PC-3 (cell line): ENCODE measurements around the gene NEK8. TPM values are rescaled to one million over a fixed set of nuclear protein-coding genes. Genes with fewer than 3 reads are reported as not detected.

Source experiments
- ATAC-seq: fragments of 200-7000 bp; cut with Tn5 transposase; 2 replicates; pipeline ENCODE4 v1.9.1; 2020; ENCODE audit warnings: mild to moderate bottlenecking, moderate library complexity
- BruUV-seq: library from RNA; stranded (reverse); fragments of 400-500 nt; replicated peaks from 2 replicates; lab custom pipeline; 2021; lab: Mats Ljungman, UMichigan
- CTCF ChIA-PET: fragments of 300-600 bp; sonication (Branson Sonifier 250); formaldehyde crosslinking; loops from one replicate; lab custom pipeline; 2022; ENCODE audit warnings: antibody characterized with exemption; lab: Charles Lee
- POLR2A ChIA-PET: fragments of 300-600 bp; sonication (Branson Sonifier 250); formaldehyde crosslinking; loops from one replicate; lab custom pipeline; 2022; ENCODE audit warnings: antibody characterized with exemption; ENCODE audit not compliant: unreplicated experiment; lab: Charles Lee
- DNase-seq: peaks from one replicate; pipeline ENCODE4 v3.0.0-alpha.2; 2015
- H2AFZ ChIP-seq: fragments of 300-600 bp; sonication (generic); 2 replicates; pipeline ENCODE4 v1.6.0; 2016; ENCODE audit warnings: antibody characterized with exemption, low read length
- H3F3A ChIP-seq: fragments of 300-600 bp; sonication (generic); one replicate; pipeline ENCODE4 v1.6.0; 2017; ENCODE audit warnings: antibody characterized with exemption, low read length, control low read depth, mild to moderate bottlenecking; ENCODE audit not compliant: unreplicated experiment
- H3K27ac ChIP-seq: fragments of 300-600 bp; sonication (generic); 2 replicates; pipeline ENCODE4 v1.5.1; 2016; ENCODE audit warnings: mild to moderate bottlenecking, low read length
- H3K27me3 ChIP-seq: fragments of 300-600 bp; sonication (generic); 2 replicates; pipeline ENCODE4 v1.6.1; 2016; ENCODE audit warnings: low read length, mixed read lengths
- H3K36me3 ChIP-seq: fragments of 300-600 bp; sonication (generic); 2 replicates; pipeline ENCODE4 v1.6.1; 2016; ENCODE audit warnings: low read depth, mixed run types, low read length, mixed read lengths
- H3K4me1 ChIP-seq: fragments of 300-600 bp; sonication (generic); 2 replicates; pipeline ENCODE4 v1.5.1; 2016; ENCODE audit warnings: low read length; ENCODE audit not compliant: insufficient read depth
- H3K4me2 ChIP-seq: fragments of 300-600 bp; sonication (generic); 2 replicates; pipeline ENCODE4 v1.6.0; 2016; ENCODE audit warnings: low read length
- H3K4me3 ChIP-seq: fragments of 300-600 bp; sonication (generic); 2 replicates; pipeline ENCODE4 v1.5.1; 2016; ENCODE audit warnings: mild to moderate bottlenecking, low read length, mixed read lengths
- H3K79me2 ChIP-seq: fragments of 300-600 bp; sonication (generic); 2 replicates; pipeline ENCODE4 v1.6.1; 2017; ENCODE audit warnings: low read length, mixed read lengths
- H3K9ac ChIP-seq: fragments of 300-600 bp; sonication (generic); 2 replicates; pipeline ENCODE4 v1.6.0; 2016; ENCODE audit warnings: mild to moderate bottlenecking, low read length
- H3K9me2 ChIP-seq: fragments of 300-600 bp; sonication (generic); replicated peaks from 2 replicates; pipeline ENCODE4 v1.6.1; 2016; ENCODE audit warnings: mixed run types, low read length, mixed read lengths
- H3K9me3 ChIP-seq: fragments of 300-600 bp; sonication (generic); 2 replicates; pipeline ENCODE4 v1.6.1; 2016; ENCODE audit warnings: low read length, mixed read lengths
- H4K20me1 ChIP-seq: fragments of 300-600 bp; sonication (generic); 2 replicates; pipeline ENCODE4 v1.6.1; 2016; ENCODE audit warnings: low read length, mixed read lengths
- CTCF ChIP-seq: fragments of 300-600 bp; sonication (generic); conservative IDR thresholded peaks from 2 replicates; pipeline ENCODE4 v1.5.1; 2017; ENCODE audit warnings: antibody characterized with exemption, low read depth, mild to moderate bottlenecking, low read length
- EZH2 ChIP-seq: fragments of 300-600 bp; sonication (generic); IDR thresholded peaks from one replicate; pipeline ENCODE4 v1.6.1; 2017; ENCODE audit warnings: antibody characterized with exemption, mild to moderate bottlenecking, low read length; ENCODE audit not compliant: unreplicated experiment
- EZH2phosphoT487 ChIP-seq: fragments of 300-600 bp; sonication (generic); IDR thresholded peaks from 2 replicates; pipeline ENCODE4 v1.6.1; 2018; ENCODE audit warnings: mild to moderate bottlenecking, antibody characterized with exemption, low read length, borderline replicate concordance
- intact Hi-C: fragments of 100-400 bp; cut with micrococcal nuclease; formaldehyde crosslinking; loops from 2 replicates; pipeline ENCODE4 v1.9.0; 2023
- total RNA-seq: library from RNA; depleted of rRNA; stranded (reverse); fragments of >200 nt; gene quantifications from 2 replicates; pipeline ENCODE4 v1.2.3, GENCODE V29; 2014

Gene NEK8
- total RNA-seq, 1 experiment from 2014 or later: 2.4 TPM

GRCh38 chr17:28745786-28746411 lies 17.3 kb downstream of the NEK8 start:
- no peaks in the 10 kb centered on the region for H3F3A ChIP-seq
- H3K9me2 ChIP-seq: no peaks in the 10 kb centered on the region
- no peak for TF ChIP-seq CTCF
- no peak for TF ChIP-seq EZH2phosphoT487
- TF ChIP-seq EZH2: no peak
- peak; percentile 40 for ATAC-seq
- peaks cover 50% of the 10 kb centered on the region for H3K79me2 ChIP-seq
- peak overlapping the region; percentile 99 for H3K27ac ChIP-seq
- H3K4me1 ChIP-seq: peaks cover 27% of the 10 kb centered on the region
- POLR2A ChIA-PET: interaction anchor here (0.8 to 1.0 kb wide), 2 partner anchors 17 to 19 kb away, joined by 3 to 4 read pairs; partner anchors contain the start of genes NEK8 and TLCD1
- no peak overlapping the region for H2AFZ ChIP-seq
- no TSS peak for BruUV-seq
- H3K36me3 ChIP-seq: peaks cover 29% of the 10 kb centered on the region
- peaks cover 27% of the 10 kb centered on the region for H4K20me1 ChIP-seq
- intact Hi-C loops: no loop called here
- peak overlapping the region; percentile 95 for H3K9ac ChIP-seq
- peak overlapping the region; percentile 89 for H3K4me3 ChIP-seq
- H3K27me3 ChIP-seq: no peaks in the 10 kb centered on the region
- peak overlapping the region; percentile 99 for H3K4me2 ChIP-seq
- no peaks in the 10 kb centered on the region for H3K9me3 ChIP-seq
- DNase-seq: peak; percentile 88
- CTCF ChIA-PET: interaction anchor here (0.9 to 2.8 kb wide), 2 partner anchors 17 to 19 kb away, joined by 3 to 14 read pairs; partner anchors contain the start of genes NEK8 and TLCD1

- ATAC-seq (peak; percentile 11), DNase-seq (peak; percentile 74)
- H3K4me1 ChIP-seq: peaks cover 27% of the 10 kb centered on the region
- no peaks in the 10 kb centered on the region for H3K27me3 ChIP-seq
- peak overlapping the region; percentile 89 for H3K4me3 ChIP-seq
- peak overlapping the region; percentile 99 for H3K4me2 ChIP-seq
- peak overlapping the region; percentile 95 for H3K9ac ChIP-seq
- no peaks in the 10 kb centered on the region for H3K9me2 ChIP-seq
- H4K20me1 ChIP-seq: peaks cover 27% of the 10 kb centered on the region
- BruUV-seq: no TSS peak
- no peak for TF ChIP-seq EZH2
- TF ChIP-seq EZH2phosphoT487: no peak
- no peak for TF ChIP-seq CTCF
- H3K9me3 ChIP-seq: no peaks in the 10 kb centered on the region
- peaks cover 51% of the 10 kb centered on the region for H3K79me2 ChIP-seq
- POLR2A ChIA-PET: interaction anchor here (0.5 to 1.0 kb wide), 2 partner anchors 18 to 20 kb away, joined by 4 read pairs; partner anchors contain the start of genes NEK8 and TLCD1
- H3K27ac ChIP-seq: peak overlapping the region; percentile 99
- no peaks in the 10 kb centered on the region for H3F3A ChIP-seq
- no peak overlapping the region for H2AFZ ChIP-seq
- peaks cover 30% of the 10 kb centered on the region for H3K36me3 ChIP-seq
- CTCF ChIA-PET: interaction anchor here (0.9 to 2.8 kb wide), 3 partner anchors 18 to 20 kb away, joined by 3 to 14 read pairs (median 11); partner anchors contain the start of genes NEK8 and TLCD1
- intact Hi-C loops: no loop called here
Observed at GRCh38 chr17:28746611-28747050, 18.0 kb downstream of the NEK8 start.
